Right lobe of liver (tissue), 6 donors: ENCODE results near the gene CNOT3. TPM values are rescaled to one million over a fixed set of nuclear protein-coding genes. Genes with fewer than 3 reads are reported as not detected.

Source experiments
- ATAC-seq, 4 donors: fragments of 200-7000 bp; cut with Tn5 transposase; one replicate each; pipeline ENCODE4 v1.9.1; 2020; ENCODE audit warnings: mild to moderate bottlenecking in 4 of 4, moderate library complexity in 4 of 4
- DNase-seq, 3 donors: peaks; one replicate each; pipeline ENCODE4 v3.0.0-alpha.2; 2020
- H3K27ac ChIP-seq, 3 donors: fragments of 200-600 bp; one replicate each; pipeline ENCODE4 v1.8.0; 2022
- H3K27me3 ChIP-seq, 2 donors: fragments of 200-600 bp; one replicate each; pipeline ENCODE4 v1.8.0; 2022
- H3K36me3 ChIP-seq, 4 donors: fragments of 200-600 bp; sonication (generic) in 1 of 4; one replicate each; pipeline versions ENCODE4 v1.5.1 to v1.8.0; 2017 to 2022; ENCODE audit warnings: control low read depth in 1 of 4
- H3K4me1 ChIP-seq, 4 donors: fragments of 200-600 bp; sonication (generic) in 1 of 4; one replicate each; pipeline versions ENCODE4 v1.5.1 to v1.8.0; 2017 to 2022; ENCODE audit warnings: control low read depth in 1 of 4
- H3K4me3 ChIP-seq, 3 donors: fragments of 200-600 bp; one replicate each; pipeline ENCODE4 v1.8.0; 2022
- H3K9me3 ChIP-seq, 4 donors: fragments of 200-600 bp; sonication (generic) in 1 of 4; one replicate each; pipeline versions ENCODE4 v1.5.1 to v1.8.0; 2017 to 2022; ENCODE audit warnings: control low read depth in 1 of 4
- POLR2A ChIP-seq: fragments of 450-650 bp; IDR thresholded peaks from one replicate; pipeline ENCODE4 v1.6.1; 2017; ENCODE audit warnings: antibody characterized with exemption, mild to moderate bottlenecking
- WGBS: methylation state at CpG from one replicate; pipeline ENCODE4 v1.1.6; 2018; ENCODE audit warnings: low coverage, low lambda C conversion rate; ENCODE audit not compliant: insufficient coverage; ENCODE audit errors: missing lambda C conversion rate; 5-methylcytosine and 5-hydroxymethylcytosine counted together
- intact Hi-C, 2 donors: fragments of 100-400 bp; cut with DNase I; formaldehyde crosslinking; loops; one replicate each; pipeline versions ENCODE4 v1.11.2 to v1.14.1; 2022
- total RNA-seq, 6 experiments: library from RNA; depleted of rRNA in 2 of 6; stranded (reverse); fragments of >200 nt in 2 of 6; fragmentation: NEBNext Ultra II Directional in 3 of 6; extraction: Animal tissue kit (Norgen Biotek cat#: 25700) in 3 of 6; gene quantifications; one replicate each; pipeline versions ENCODE4 v1.1.0 to v1.2.4, GENCODE V29; 2016 to 2023
- TF ChIP-seq, protein P1 (sequence below), 4 donors: fragments of 200-600 bp in 3 of 4; fragments of 450-650 bp in 1 of 4; IDR thresholded peaks; one replicate each; pipeline versions ENCODE4 v1.5.1 to v1.8.0; 2016 to 2022; ENCODE audit warnings: antibody characterized with exemption in 4 of 4, mild to moderate bottlenecking in 2 of 4
- donor health status: DM: no; HTN: yes; CAD: no.
- donor health status: DM: no; HTN: no; CAD: no.
- donor health status: DM: no; HTN: no; CAD: no.
- donor health status: DM: no; HTN: yes; CAD: no.
- donor health status: DM: no; HTN: yes; CAD: no.

The CNOT3 gene
- total RNA-seq, 6 experiments from 2014 or later = 7.1 to 21.6 (median 15.5) TPM

DNA sequence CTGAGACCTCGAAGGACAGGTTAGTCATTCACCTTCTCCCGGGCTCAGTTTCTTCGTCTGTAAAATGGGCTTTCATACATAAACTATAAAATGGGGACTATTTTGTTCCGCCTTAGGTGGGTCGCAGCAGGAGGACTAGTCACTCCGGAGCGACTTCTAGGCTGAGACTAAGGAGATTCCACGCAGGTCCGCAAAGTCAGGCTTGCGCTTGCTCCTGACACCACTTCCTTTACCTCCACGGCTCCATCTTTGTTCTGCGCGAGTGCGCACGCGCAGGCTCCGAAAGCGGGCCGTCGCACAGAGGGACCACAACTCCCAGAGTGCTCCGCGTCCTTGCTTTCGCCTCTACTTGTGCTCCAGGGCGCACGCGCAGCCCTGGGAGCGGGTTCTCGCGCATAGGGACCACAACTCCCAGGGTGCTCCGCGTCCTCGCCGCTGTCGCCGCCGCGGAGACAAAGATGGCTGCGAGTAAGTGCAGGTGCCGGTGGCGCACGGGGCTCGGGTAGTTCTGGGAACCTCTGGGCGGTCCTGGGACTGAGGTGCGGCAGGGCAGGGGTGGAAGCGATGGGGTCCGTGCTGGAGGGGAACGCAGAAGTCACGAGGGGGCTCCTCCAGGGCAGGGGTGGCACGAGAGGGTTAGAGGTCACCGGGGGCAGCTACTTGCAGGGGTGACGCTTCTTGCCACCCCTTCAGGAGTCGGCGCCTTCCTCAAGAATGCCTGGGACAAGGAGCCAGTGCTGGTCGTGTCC, 35.0 kb upstream of the CNOT3 start, which contains the start of gene NDUFA3:
NDUFA3 (plus strand) TSS at position 435 of the 749 bp plus-strand sequence; CDS start at position 459, 24 bp downstream.
- peak within 1 kb of the TSS in 2 of 3 donors; percentile 11 to 18 for H3K27ac ChIP-seq
- TF ChIP-seq POLR2A = peak; percentile 54
- TF ChIP-seq, protein P1, sequence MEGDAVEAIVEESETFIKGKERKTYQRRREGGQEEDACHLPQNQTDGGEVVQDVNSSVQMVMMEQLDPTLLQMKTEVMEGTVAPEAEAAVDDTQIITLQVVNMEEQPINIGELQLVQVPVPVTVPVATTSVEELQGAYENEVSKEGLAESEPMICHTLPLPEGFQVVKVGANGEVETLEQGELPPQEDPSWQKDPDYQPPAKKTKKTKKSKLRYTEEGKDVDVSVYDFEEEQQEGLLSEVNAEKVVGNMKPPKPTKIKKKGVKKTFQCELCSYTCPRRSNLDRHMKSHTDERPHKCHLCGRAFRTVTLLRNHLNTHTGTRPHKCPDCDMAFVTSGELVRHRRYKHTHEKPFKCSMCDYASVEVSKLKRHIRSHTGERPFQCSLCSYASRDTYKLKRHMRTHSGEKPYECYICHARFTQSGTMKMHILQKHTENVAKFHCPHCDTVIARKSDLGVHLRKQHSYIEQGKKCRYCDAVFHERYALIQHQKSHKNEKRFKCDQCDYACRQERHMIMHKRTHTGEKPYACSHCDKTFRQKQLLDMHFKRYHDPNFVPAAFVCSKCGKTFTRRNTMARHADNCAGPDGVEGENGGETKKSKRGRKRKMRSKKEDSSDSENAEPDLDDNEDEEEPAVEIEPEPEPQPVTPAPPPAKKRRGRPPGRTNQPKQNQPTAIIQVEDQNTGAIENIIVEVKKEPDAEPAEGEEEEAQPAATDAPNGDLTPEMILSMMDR (IDR thresholded peaks at IDR 0.05) = no peak
- intact Hi-C loops = no loop called here
- peaks cover 0 to 13% (median 0%) of the 10 kb centered on the region in 4 donors for H3K36me3 ChIP-seq
- DNase-seq (peak; percentile 98 to 99 (median 98)), ATAC-seq (peak; percentile 98 to 100 (median 99))
- H3K4me1 ChIP-seq = peaks cover 0 to 6% (median 0%) of the 10 kb centered on the region in 4 donors
- peak within 1 kb of the TSS; percentile 84 to 94 (median 87) for H3K4me3 ChIP-seq
- WGBS = under 1% methylated on average over 43 of the region's 54 CpGs
- no peaks in the 10 kb centered on the region for H3K27me3 ChIP-seq
- H3K9me3 ChIP-seq = no peaks in the 10 kb centered on the region

DNA sequence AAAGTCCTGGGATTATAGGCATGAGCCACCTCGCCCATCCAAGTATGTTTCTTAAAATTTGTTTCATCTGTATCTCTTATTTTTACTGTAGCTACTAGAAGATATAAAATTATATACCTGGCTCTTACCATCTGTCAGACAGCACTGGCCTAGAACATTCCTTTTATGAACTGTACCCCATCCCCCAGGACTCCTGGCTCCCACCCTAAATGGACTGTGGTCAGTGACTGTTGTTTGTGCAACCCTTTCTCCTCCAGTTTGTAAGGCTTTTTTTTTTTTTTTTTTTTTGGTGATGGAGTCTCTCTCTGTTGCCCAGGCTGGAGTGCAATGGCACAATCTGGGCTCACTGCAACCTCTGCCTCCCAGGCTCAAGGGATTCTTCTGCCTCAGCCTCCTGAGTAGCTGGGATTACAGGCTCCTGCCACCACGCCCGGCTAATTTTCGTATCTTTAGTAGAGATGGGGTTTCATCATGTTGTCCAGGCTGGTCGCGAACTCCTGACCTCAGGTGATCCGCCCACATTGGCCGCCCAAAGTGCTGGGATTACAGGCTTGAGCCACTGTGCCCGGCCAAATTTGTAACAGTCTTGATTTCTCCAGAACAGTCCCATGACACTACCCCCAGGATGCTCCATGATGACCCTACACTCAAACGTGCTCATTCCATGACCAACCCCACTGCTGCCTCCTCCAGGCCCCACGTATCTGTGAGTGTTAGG, 32.4 kb upstream of the CNOT3 start:
- ATAC-seq = no peak
- H3K36me3 ChIP-seq = peaks cover 0 to 36% (median 12%) of the 10 kb centered on the region in 4 donors
- intact Hi-C loops = no loop called here
- no peak overlapping the region for H3K4me3 ChIP-seq
- no peak for TF ChIP-seq POLR2A
- TF ChIP-seq, protein P1 (IDR thresholded peaks at IDR 0.05) = no peak
- no peak for DNase-seq
- peaks cover 0 to 6% (median 0%) of the 10 kb centered on the region in 4 donors for H3K4me1 ChIP-seq
- H3K9me3 ChIP-seq = no peaks in the 10 kb centered on the region
- H3K27me3 ChIP-seq = no peaks in the 10 kb centered on the region
- H3K27ac ChIP-seq = no peak overlapping the region
- WGBS = 45% methylated on average over 10 of the region's 11 CpGs

DNA sequence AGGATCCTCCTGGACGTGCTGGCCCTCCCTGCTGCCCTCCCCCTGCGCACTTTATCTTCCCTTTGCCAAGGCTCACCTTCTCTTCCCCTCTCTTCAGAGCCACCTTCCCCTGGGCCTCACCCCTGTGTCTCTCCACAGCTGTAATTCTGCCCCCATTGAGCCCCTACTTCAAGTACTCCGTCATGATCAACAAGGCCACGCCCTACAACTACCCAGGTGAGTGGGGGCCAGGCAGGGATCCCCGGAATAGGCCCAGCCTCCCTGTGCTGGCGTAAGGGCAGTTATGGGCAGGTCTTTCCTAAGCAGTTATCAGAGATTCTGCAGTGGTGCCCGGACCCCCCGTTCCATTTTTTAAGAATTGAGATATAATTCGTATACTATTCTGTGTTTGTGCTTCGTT, 31.8 kb upstream of the CNOT3 start:
- DNase-seq (no peak), ATAC-seq (no peak)
- H3K9me3 ChIP-seq = no peaks in the 10 kb centered on the region
- H3K27me3 ChIP-seq = no peaks in the 10 kb centered on the region
- H3K4me1 ChIP-seq = peaks cover 0 to 6% (median 0%) of the 10 kb centered on the region in 4 donors
- H3K36me3 ChIP-seq = peaks cover 0 to 41% (median 13%) of the 10 kb centered on the region in 4 donors
- no peak overlapping the region for H3K27ac ChIP-seq
- no peak overlapping the region for H3K4me3 ChIP-seq
- WGBS = 90% methylated on average over 9 of the region's 10 CpGs
- no peak for TF ChIP-seq POLR2A
- TF ChIP-seq, protein P1 (IDR thresholded peaks at IDR 0.05) = no peak
- intact Hi-C loops = no loop called here

DNA sequence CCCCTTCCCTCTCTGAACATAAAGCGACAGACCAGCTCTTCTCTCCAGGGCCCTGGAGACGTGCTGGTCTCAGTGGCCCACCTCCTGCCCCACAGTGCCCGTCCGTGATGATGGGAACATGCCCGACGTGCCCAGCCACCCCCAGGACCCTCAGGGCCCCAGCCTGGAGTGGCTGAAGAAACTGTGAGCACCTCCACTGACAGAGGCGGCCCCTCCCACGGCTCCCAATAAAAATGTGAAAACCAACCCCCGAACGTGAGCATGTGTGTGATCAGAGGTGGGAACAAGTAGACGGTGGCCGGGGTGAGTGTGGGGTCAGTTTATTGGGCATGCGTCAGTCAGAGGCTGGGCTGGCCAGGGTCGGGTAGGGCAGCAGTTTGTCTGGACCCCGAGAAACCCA, 30.8 kb upstream of the CNOT3 start:
- Histone ChIP-seq H3K4me1 (peaks cover 0 to 6% (median 0%) of the 10 kb centered on the region in 4 donors), H3K36me3 (peaks cover 0 to 44% (median 14%) of the 10 kb centered on the region in 4 donors), H3K9me3 (no peaks in the 10 kb centered on the region), H3K4me3 (no peak overlapping the region), H3K27ac (no peak overlapping the region), H3K27me3 (no peaks in the 10 kb centered on the region)
- no peak for ATAC-seq
- intact Hi-C loops = no loop called here
- no peak for DNase-seq
- 81% methylated on average over 10 of the region's 15 CpGs for WGBS
- TF ChIP-seq, protein P1 (IDR thresholded peaks at IDR 0.05) = no peak
- no peak for TF ChIP-seq POLR2A
